IMR-90 (cell line): Measurements from ENCODE around the gene AADACL3. TPM values are rescaled to one million over a fixed set of nuclear protein-coding genes. Genes with fewer than 3 reads are reported as not detected.

Experiments used
- ATAC-seq: fragments of 200-7000 bp; cut with Tn5 transposase; 2 replicates; pipeline ENCODE4 v1.9.1; 2020; ENCODE audit warnings: low read depth, mild to moderate bottlenecking, moderate library complexity
- BruUV-seq: library from RNA; stranded (reverse); fragments of 400-500 nt; replicated peaks from 2 replicates; lab custom pipeline; 2021; lab: Mats Ljungman, UMichigan
- CTCF ChIA-PET: fragments of 300-600 bp; formaldehyde crosslinking; extraction: SDS; loops from one replicate; lab custom pipeline; 2021; ENCODE audit warnings: antibody characterized with exemption; lab: Yijun Ruan, JAX
- POLR2A ChIA-PET: fragments of 300-600 bp; sonication (Branson Sonifier 250); formaldehyde crosslinking; loops from one replicate; lab custom pipeline; 2022; ENCODE audit warnings: antibody characterized with exemption; ENCODE audit not compliant: unreplicated experiment; lab: Charles Lee
- DNase-seq: peaks from one replicate; pipeline ENCODE4 v3.0.0; 2013
- H2AFZ ChIP-seq: replicated peaks from 2 replicates; pipeline ENCODE3; 2013; ENCODE audit warnings: low read length, mild to moderate bottlenecking; ENCODE audit not compliant: poor library complexity
- H2AK5ac ChIP-seq: 2 replicates; pipeline ENCODE4 v1.6.1; 2013; ENCODE audit warnings: low read depth, low read length, inconsistent platforms
- H2AK9ac ChIP-seq: replicated peaks from 2 replicates; pipeline ENCODE3; 2013; ENCODE audit warnings: mild to moderate bottlenecking, low read depth, low read length, moderate library complexity; ENCODE audit not compliant: poor library complexity
- H2BK120ac ChIP-seq: 2 replicates; pipeline ENCODE4 v1.6.1; 2013; ENCODE audit warnings: low read depth, low read length, inconsistent platforms
- H2BK15ac ChIP-seq: 3 replicates; pipeline ENCODE4 v1.6.1; 2013; ENCODE audit warnings: low read depth, low read length, inconsistent platforms
- H2BK20ac ChIP-seq: 2 replicates; pipeline ENCODE4 v1.6.1; 2013; ENCODE audit warnings: low read depth, mild to moderate bottlenecking, inconsistent platforms, low read length, moderate library complexity
- H2BK5ac ChIP-seq: 2 replicates; pipeline ENCODE4 v1.6.1; 2013; ENCODE audit warnings: mild to moderate bottlenecking, low read depth, low read length, inconsistent platforms; ENCODE audit not compliant: poor library complexity, severe bottlenecking
- H3K14ac ChIP-seq: replicated peaks from 2 replicates; pipeline ENCODE4 v1.6.1; 2013; ENCODE audit warnings: low read depth, low read length, inconsistent platforms
- H3K18ac ChIP-seq: 2 replicates; pipeline ENCODE4 v1.6.1; 2013; ENCODE audit warnings: low read depth, low read length, control low read depth
- H3K23ac ChIP-seq: 2 replicates; pipeline ENCODE4 v1.6.1; 2013; ENCODE audit warnings: low read depth, low read length, inconsistent platforms
- H3K27ac ChIP-seq: 2 replicates; pipeline ENCODE4 v1.5.1; 2013; ENCODE audit warnings: mild to moderate bottlenecking, control low read depth, low read length; ENCODE audit not compliant: insufficient read depth
- H3K27me3 ChIP-seq: 2 replicates; pipeline ENCODE4 v1.6.1; 2013; ENCODE audit warnings: low read length; ENCODE audit not compliant: control insufficient read depth, insufficient read depth
- H3K36me3 ChIP-seq: 2 replicates; pipeline ENCODE4 v1.6.1; 2013; ENCODE audit warnings: low read length, mixed read lengths; ENCODE audit not compliant: control insufficient read depth, insufficient read depth
- H3K4ac ChIP-seq: 2 replicates; pipeline ENCODE4 v1.6.1; 2013; ENCODE audit warnings: low read depth, low read length, inconsistent platforms
- H3K4me1 ChIP-seq: 2 replicates; pipeline ENCODE4 v1.6.1; 2013; ENCODE audit warnings: low read length, mixed read lengths; ENCODE audit not compliant: control insufficient read depth, insufficient read depth
- H3K4me2 ChIP-seq: 2 replicates; pipeline ENCODE4 v1.6.1; 2013; ENCODE audit warnings: low read depth, mild to moderate bottlenecking, control low read depth, low read length, moderate library complexity
- H3K4me3 ChIP-seq: 2 replicates; pipeline ENCODE4 v1.5.1; 2013; ENCODE audit warnings: low read depth, mild to moderate bottlenecking, control low read depth, low read length, moderate library complexity; ENCODE audit not compliant: insufficient read depth
- H3K56ac ChIP-seq: 2 replicates; pipeline ENCODE4 v1.6.1; 2013; ENCODE audit warnings: low read length, inconsistent platforms; ENCODE audit not compliant: insufficient read depth; ENCODE audit errors: extremely low read depth
- H3K79me1 ChIP-seq, 2 experiments: 2 replicates each; pipeline ENCODE4 v1.6.1; 2013; ENCODE audit warnings: low read length in 2 of 2, inconsistent platforms in 1 of 2, low read depth in 1 of 2
- H3K9ac ChIP-seq: 2 replicates; pipeline ENCODE4 v1.6.1; 2013; ENCODE audit warnings: low read depth, low read length, control low read depth
- H3K9me1 ChIP-seq: 2 replicates; pipeline ENCODE4 v1.6.1; 2013; ENCODE audit warnings: low read length, inconsistent platforms; ENCODE audit not compliant: insufficient read depth
- H3K9me3 ChIP-seq: 2 replicates; pipeline ENCODE4 v1.6.1; 2013; ENCODE audit warnings: low read length; ENCODE audit not compliant: control insufficient read depth, insufficient read depth
- H4K20me1 ChIP-seq: 2 replicates; pipeline ENCODE4 v1.6.1; 2013; ENCODE audit warnings: low read length, inconsistent platforms; ENCODE audit not compliant: insufficient read depth
- H4K5ac ChIP-seq: 2 replicates; pipeline ENCODE4 v1.6.1; 2013; ENCODE audit warnings: mild to moderate bottlenecking, low read depth, low read length, control low read depth
- H4K8ac ChIP-seq, 2 experiments: 2 replicates each; pipeline ENCODE4 v1.6.1; 2013; ENCODE audit warnings: low read depth in 2 of 2, low read length in 2 of 2, control low read depth in 1 of 2, inconsistent platforms in 1 of 2
- H4K91ac ChIP-seq: 2 replicates; pipeline ENCODE4 v1.6.1; 2013; ENCODE audit warnings: low read depth, low read length, inconsistent platforms; ENCODE audit not compliant: insufficient read depth
- ELK1 ChIP-seq: fragments of 150-350 bp; IDR thresholded peaks from 2 replicates; pipeline ENCODE4 v1.6.1; 2016; ENCODE audit warnings: low read depth, mild to moderate bottlenecking, low read length, moderate library complexity, borderline replicate concordance
- dilution Hi-C: fragments of 300-500 bp; cut with HindIII; formaldehyde crosslinking; loops from one replicate; pipeline ENCODE4 v1.14.3; 2018; ENCODE audit warnings: low sequenced_read_pairs; ENCODE audit not compliant: unreplicated experiment
- in situ Hi-C: fragments of 300-500 bp; cut with MboI; formaldehyde crosslinking; loops from 3 replicates; pipeline ENCODE4 v1.14.3; 2019; ENCODE audit warnings: low sequenced_read_pairs, inconsistent platforms, mixed read lengths
- intact Hi-C: fragments of 100-400 bp; cut with micrococcal nuclease; formaldehyde crosslinking; loops from 2 replicates; pipeline ENCODE4 v1.10.0; 2022
- polyA plus RNA-seq, 3 experiments: library from polyadenylated mRNA; depleted of rRNA; stranded (reverse); fragments of >200 nt; gene quantifications; 2 replicates each; pipeline ENCODE4 v1.2.3, GENCODE V29; 2012; ENCODE audit warnings: low replicate concordance in 1 of 3
- total RNA-seq: library from RNA; depleted of rRNA; stranded (reverse); fragments of >200 nt; gene quantifications from 2 replicates; pipeline ENCODE4 v1.2.3, GENCODE V29; 2012

Gene AADACL3
- total and polyA plus RNA-seq, 2 of the 4 experiments (the other 2 are of a cell fraction) = not detected

GRCh38 chr1:12748778-12749355, 33.0 kb downstream of the AADACL3 start:
- Histone ChIP-seq H3K79me1 (no peaks in the 10 kb centered on the region), H3K14ac (no peak overlapping the region), H3K9me1 (no peaks in the 10 kb centered on the region), H4K20me1 (no peaks in the 10 kb centered on the region), H2AFZ (no peak overlapping the region), H4K8ac (no peak overlapping the region), H2AK9ac (no peak overlapping the region), H3K9ac (no peak overlapping the region), H4K91ac (no peak overlapping the region), H2BK5ac (no peak overlapping the region), H3K4me2 (no peak overlapping the region), H2BK20ac (no peak overlapping the region), H2BK120ac (no peak overlapping the region), H3K23ac (no peak overlapping the region), H2AK5ac (no peak overlapping the region), H3K4ac (no peak overlapping the region), H3K18ac (no peak overlapping the region), H3K27me3 (no peaks in the 10 kb centered on the region), H2BK15ac (no peak overlapping the region), H3K4me3 (no peak overlapping the region), H3K36me3 (no peaks in the 10 kb centered on the region), H3K27ac (no peak overlapping the region), H3K9me3 (peaks cover 4% of the 10 kb centered on the region), H3K56ac (no peak overlapping the region), H3K4me1 (no peaks in the 10 kb centered on the region), H4K5ac (no peak overlapping the region)
- ChIA-PET CTCF (no interaction called here), POLR2A (no interaction called here)
- intact Hi-C loops (no loop called here), in situ Hi-C loops (no loop called here), dilution Hi-C loops (no loop called here)
- ATAC-seq (no peak), DNase-seq (no peak)
- no TSS peak for BruUV-seq
- no peak for TF ChIP-seq ELK1
